ENCODE measurements around the gene CHCHD10. TPM values are rescaled to one million over a fixed set of nuclear protein-coding genes. Genes with fewer than 3 reads are reported as not detected.

The CHCHD10 gene
- polyA plus RNA-seq, 1 experiment: 22.1 TPM

GRCh38 chr22:23787910-23788309, 20.1 kb upstream of the CHCHD10 start:
- TF ChIP-seq CTCF (IDR thresholded peaks at IDR 0.05; ENCODE audit: insufficient read depth, low read depth, low read length): no peak
- POLR2A ChIA-PET: no interaction called here
- CTCF ChIA-PET: interaction anchor here (0.7 to 1.7 kb wide), 3 partner anchors 9 to 60 kb away, joined by 3 to 4 read pairs (median 3); no protein-coding TSS in a partner anchor
- no peak for DNase-seq (ENCODE audit: low read depth)
- Histone ChIP-seq H3K4me3 (ENCODE audit: low read depth, low read length) (peak overlapping the region; percentile 93), H3K36me3 (ENCODE audit: control insufficient read depth, insufficient read depth, low read length) (peaks cover 6% of the 10 kb centered on the region), H3K27me3 (ENCODE audit: control insufficient read depth, insufficient read depth, low read length) (no peaks in the 10 kb centered on the region)

- Histone ChIP-seq H3K36me3 (ENCODE audit: control insufficient read depth, insufficient read depth, low read length) (peaks cover 8% of the 10 kb centered on the region), H3K27me3 (ENCODE audit: control insufficient read depth, insufficient read depth, low read length) (no peaks in the 10 kb centered on the region), H3K4me3 (ENCODE audit: low read depth, low read length) (peak overlapping the region; percentile 93)
- TF ChIP-seq CTCF (IDR thresholded peaks at IDR 0.05; ENCODE audit: insufficient read depth, low read depth, low read length): no peak
- CTCF ChIA-PET: interaction anchor here (0.7 kb wide), 1 partner anchor 60 kb away, joined by 3 read pairs; no protein-coding TSS in a partner anchor
- DNase-seq (ENCODE audit: low read depth): no peak
- POLR2A ChIA-PET: interaction anchor here (0.6 kb wide), 1 partner anchor 59 kb away, joined by 3 read pairs; no protein-coding TSS in a partner anchor
Observed at GRCh38 chr22:23787600-23787896, 19.8 kb upstream of the CHCHD10 start.

- Histone ChIP-seq H3K36me3 (ENCODE audit: control insufficient read depth, insufficient read depth, low read length) (peaks cover 3% of the 10 kb centered on the region), H3K4me3 (ENCODE audit: low read depth, low read length) (peak within 1 kb of the TSS; percentile 93), H3K27me3 (ENCODE audit: control insufficient read depth, insufficient read depth, low read length) (no peaks in the 10 kb centered on the region)
- peak; percentile 74 for DNase-seq (ENCODE audit: low read depth)
- ChIA-PET POLR2A (interaction anchor here (0.6 kb wide), 1 partner anchor 59 kb away, joined by 3 read pairs; no protein-coding TSS in a partner anchor), CTCF (interaction anchor here (1.0 to 1.8 kb wide), 3 partner anchors 9 to 16 kb away, joined by 3 to 7 read pairs (median 3); no protein-coding TSS in a partner anchor)
- no peak for TF ChIP-seq CTCF (IDR thresholded peaks at IDR 0.05; ENCODE audit: insufficient read depth, low read depth, low read length)
Observed at GRCh38 chr22:23786752-23787599, 19.2 kb upstream of the CHCHD10 start, which contains the start of gene SMARCB1. SMARCB1 (plus strand) TSS chr22:23786966; CDS start chr22:23787170, 204 bp downstream.

GRCh38 chr22:23786261-23786710, 18.5 kb upstream of the CHCHD10 start:
- no peak for DNase-seq (ENCODE audit: low read depth)
- Histone ChIP-seq H3K4me3 (ENCODE audit: low read depth, low read length) (peak overlapping the region; percentile 25), H3K27me3 (ENCODE audit: control insufficient read depth, insufficient read depth, low read length) (no peaks in the 10 kb centered on the region), H3K36me3 (ENCODE audit: control insufficient read depth, insufficient read depth, low read length) (peaks cover 3% of the 10 kb centered on the region; the same call in 1 of the 2 replicates)
- no peak for TF ChIP-seq CTCF (IDR thresholded peaks at IDR 0.05; ENCODE audit: insufficient read depth, low read depth, low read length)
- CTCF ChIA-PET: interaction anchor here (1.0 to 1.8 kb wide), 3 partner anchors 8 to 15 kb away, joined by 3 to 7 read pairs (median 3); no protein-coding TSS in a partner anchor
- POLR2A ChIA-PET: no interaction called here

- ChIA-PET CTCF (interaction anchor here (0.9 kb wide), 1 partner anchor 9 kb away, joined by 4 read pairs; no protein-coding TSS in a partner anchor), POLR2A (no interaction called here)
- DNase-seq (ENCODE audit: low read depth): no peak
- no peak for TF ChIP-seq CTCF (IDR thresholded peaks at IDR 0.05; ENCODE audit: insufficient read depth, low read depth, low read length)
- Histone ChIP-seq H3K36me3 (ENCODE audit: control insufficient read depth, insufficient read depth, low read length) (peaks cover 3% of the 10 kb centered on the region; the same call in 1 of the 2 replicates), H3K27me3 (ENCODE audit: control insufficient read depth, insufficient read depth, low read length) (no peaks in the 10 kb centered on the region), H3K4me3 (ENCODE audit: low read depth, low read length) (no peak overlapping the region)
Observed at GRCh38 chr22:23784215-23784732, 16.5 kb upstream of the CHCHD10 start.
